HCT116 (cell line): ENCODE results near the gene NEU4. TPM values are rescaled to one million over a fixed set of nuclear protein-coding genes. Genes with fewer than 3 reads are reported as not detected.

Experiments
- ATAC-seq: fragments of 200-7000 bp; cut with Tn5 transposase; 2 replicates; pipeline ENCODE4 v1.9.1; 2020; ENCODE audit warnings: mild to moderate bottlenecking, moderate library complexity
- BruUV-seq: library from RNA; stranded (reverse); fragments of 400-500 nt; replicated peaks from 2 replicates; lab custom pipeline; 2021; lab: Mats Ljungman, UMichigan
- CTCF ChIA-PET: fragments of 300-600 bp; sonication (Branson Sonifier 250); formaldehyde crosslinking; loops from one replicate; lab custom pipeline; 2021; ENCODE audit warnings: antibody characterized with exemption; lab: Charles Lee
- POLR2A ChIA-PET: fragments of 300-600, 350-600 bp; sonication (Branson Sonifier 250); formaldehyde crosslinking; loops from one replicate; lab custom pipeline; 2021; ENCODE audit warnings: antibody characterized with exemption; lab: Charles Lee
- RAD21 ChIA-PET, 2 experiments: fragments of 300-600 bp; sonication (Branson Sonifier 250); formaldehyde crosslinking; loops; one replicate each; lab custom pipeline; 2023; ENCODE audit warnings: low total read pairs in 2 of 2; ENCODE audit not compliant: uncharacterized antibody in 2 of 2, unreplicated experiment in 2 of 2, low non-redundant PET in 1 of 2; lab: Charles Lee
- DNase-seq: peaks from one replicate; pipeline ENCODE4 v3.0.0-alpha.2; 2010; ENCODE audit warnings: low read depth, low spot score
- H2AFZ ChIP-seq: fragments of 200-600 bp; shearing (Covaris generic), sonication (generic); 2 replicates; pipeline ENCODE4 v1.6.1; 2017; ENCODE audit warnings: low read depth, mixed run types, mixed read lengths, antibody characterized with exemption, low read length; ENCODE audit not compliant: poor library complexity, severe bottlenecking
- H3K27ac ChIP-seq: 2 replicates; pipeline ENCODE4 v1.5.1; 2012; ENCODE audit warnings: low read depth, low read length
- H3K27me3 ChIP-seq: fragments of 200-600 bp; sonication (generic); 2 replicates; pipeline ENCODE4 v1.6.1; 2016; ENCODE audit warnings: mixed run types, low read length, mixed read lengths; ENCODE audit not compliant: insufficient read depth
- H3K36me3 ChIP-seq, 2 experiments: fragments of 200-500 bp in 1 of 2; fragments of 200-600 bp in 1 of 2; sonication (Bioruptor generic) in 1 of 2; sonication (generic) in 1 of 2; 2 replicates each; pipeline versions ENCODE4 v1.5.1 to v1.6.1; 2014 to 2016; ENCODE audit warnings: low read length in 2 of 2, inconsistent platforms in 1 of 2, mixed read lengths in 1 of 2, mixed run types in 1 of 2; ENCODE audit not compliant: insufficient read depth in 2 of 2, control insufficient read depth in 1 of 2
- H3K4me1 ChIP-seq, 2 experiments: fragments of 200-600 bp in 1 of 2; sonication (generic) in 1 of 2; 2 replicates each; pipeline versions ENCODE4 v1.5.1 to v1.6.1; 2012 to 2017; ENCODE audit warnings: low read length in 2 of 2, inconsistent platforms in 1 of 2, mild to moderate bottlenecking in 1 of 2, mixed read lengths in 1 of 2, mixed run types in 1 of 2, moderate library complexity in 1 of 2; ENCODE audit not compliant: insufficient read depth in 2 of 2, control insufficient read depth in 1 of 2
- H3K4me2 ChIP-seq: fragments of 200-600 bp; sonication (generic); 2 replicates; pipeline ENCODE4 v1.6.1; 2017; ENCODE audit warnings: mixed run types, low read length, mixed read lengths
- H3K4me3 ChIP-seq, 2 experiments: fragments of 200-600 bp in 1 of 2; sonication (generic) in 1 of 2; replicated peaks in 1 of 2; 2 replicates each; pipeline ENCODE4 v1.5.1; 2011 to 2016; ENCODE audit warnings: low read length in 2 of 2, control low read depth in 1 of 2, low read depth in 1 of 2, mild to moderate bottlenecking in 1 of 2, mixed read lengths in 1 of 2, mixed run types in 1 of 2
- H3K79me2 ChIP-seq: fragments of 200-600 bp; sonication (generic); 2 replicates; pipeline ENCODE4 v1.6.1; 2017; ENCODE audit warnings: mild to moderate bottlenecking, mixed run types, low read length, moderate library complexity, mixed read lengths; ENCODE audit not compliant: insufficient read depth
- H3K9ac ChIP-seq: fragments of 200-600 bp; sonication (generic); 2 replicates; pipeline ENCODE4 v1.6.1; 2016; ENCODE audit warnings: low read length, mixed read lengths
- H3K9me2 ChIP-seq: fragments of 200-600 bp; sonication (generic), shearing (Covaris generic); 2 replicates; pipeline ENCODE4 v1.6.1; 2017; ENCODE audit warnings: mixed run types, mild to moderate bottlenecking, moderate library complexity; ENCODE audit not compliant: insufficient read depth
- H3K9me3 ChIP-seq, 2 experiments: fragments of 200-500 bp in 1 of 2; fragments of 200-600 bp in 1 of 2; sonication (Bioruptor generic) in 1 of 2; sonication (generic) in 1 of 2; 2 replicates each; pipeline ENCODE4 v1.6.1; 2014 to 2017; ENCODE audit warnings: low read length in 2 of 2, mixed read lengths in 2 of 2, inconsistent platforms in 1 of 2, low read depth in 1 of 2, mild to moderate bottlenecking in 1 of 2, mixed run types in 1 of 2, moderate library complexity in 1 of 2; ENCODE audit not compliant: control insufficient read depth in 1 of 2, insufficient read depth in 1 of 2
- H4K20me1 ChIP-seq: fragments of 200-600 bp; sonication (generic), shearing (Covaris generic); 2 replicates; pipeline ENCODE4 v1.6.1; 2017; ENCODE audit warnings: mixed run types, mild to moderate bottlenecking, moderate library complexity; ENCODE audit not compliant: insufficient read depth
- EZH2 ChIP-seq: fragments of 200-600 bp; sonication (generic); IDR thresholded peaks from 2 replicates; pipeline ENCODE4 v1.6.1; 2017; ENCODE audit warnings: antibody characterized with exemption, mixed run types
- EZH2phosphoT487 ChIP-seq: fragments of 200-600 bp; IDR thresholded peaks from 2 replicates; pipeline ENCODE4 v1.6.1; 2018; ENCODE audit warnings: antibody characterized with exemption, borderline replicate concordance
- POLR2A ChIP-seq: IDR thresholded peaks from 2 replicates; pipeline ENCODE4 v1.7.0; 2011; ENCODE audit warnings: borderline replicate concordance; ENCODE audit not compliant: insufficient read depth, insufficient read length; ENCODE audit errors: extremely low read depth
- YY1 ChIP-seq: IDR thresholded peaks from 2 replicates; pipeline ENCODE4 v1.6.1; 2011; ENCODE audit warnings: low read length, low read depth, moderate library complexity, mild to moderate bottlenecking; ENCODE audit not compliant: insufficient replicate concordance; ENCODE audit errors: extremely low read depth
- intact Hi-C: fragments of 100-400 bp; cut with micrococcal nuclease; formaldehyde crosslinking; loops from 2 replicates; pipeline ENCODE4 v1.10.0; 2022
- total RNA-seq: library from RNA; stranded (reverse); gene quantifications from one replicate; pipeline ENCODE4 v1.2.1, GENCODE V29; 2021; ENCODE audit not compliant: unreplicated experiment
- TF ChIP-seq, protein P1 (sequence below): IDR thresholded peaks from 2 replicates; pipeline ENCODE4 v1.6.1; 2011; ENCODE audit warnings: mild to moderate bottlenecking, low read length, moderate library complexity; ENCODE audit not compliant: insufficient replicate concordance; ENCODE audit errors: extremely low read depth
- TF ChIP-seq, protein P2 (sequence below): IDR thresholded peaks from 2 replicates; pipeline ENCODE4 v1.6.1; 2012; ENCODE audit warnings: low read depth

NEU4 gene
- total RNA-seq, 1 experiment from 2014 or later, result 0.34 TPM

DNA sequence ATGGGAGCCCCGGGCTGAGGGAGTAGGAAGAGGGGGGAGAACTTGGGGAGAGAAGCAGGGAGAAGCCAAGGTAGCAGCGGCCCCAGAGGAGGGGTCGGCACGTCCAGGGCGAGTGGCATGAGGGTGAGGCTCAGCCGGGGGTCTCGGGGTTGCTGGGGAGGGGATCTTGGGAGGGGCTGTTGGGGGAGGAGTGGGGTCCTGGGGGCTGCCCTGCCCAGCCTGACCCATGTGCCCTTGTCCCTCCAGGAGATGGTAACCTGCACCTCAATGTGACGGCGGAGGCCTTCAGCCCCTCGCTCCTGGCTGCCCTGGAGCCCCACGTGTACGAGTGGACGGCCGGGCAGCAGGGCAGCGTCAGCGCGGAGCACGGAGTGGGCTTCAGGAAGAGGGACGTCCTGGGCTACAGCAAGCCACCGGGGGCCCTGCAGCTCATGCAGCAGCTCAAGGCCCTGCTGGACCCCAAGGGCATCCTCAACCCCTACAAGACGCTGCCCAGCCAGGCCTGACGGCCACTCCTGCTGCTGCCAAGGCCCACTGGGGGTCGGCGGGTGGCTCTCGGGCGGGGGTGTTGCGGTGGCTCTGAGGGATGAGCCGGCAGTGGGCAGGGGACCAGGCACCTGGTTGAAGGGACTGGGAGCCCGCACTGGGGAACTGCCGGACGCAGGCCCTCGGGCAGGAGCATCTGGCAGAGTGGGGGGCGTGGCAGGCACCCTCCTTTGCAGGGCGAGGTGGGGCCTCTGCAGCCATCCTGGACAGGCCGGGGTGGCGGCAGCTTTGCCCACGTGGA is 41.3 kb upstream of the NEU4 start:
- H2AFZ ChIP-seq, result no peak overlapping the region
- POLR2A ChIA-PET, result no interaction called here
- no TSS peak for BruUV-seq
- CTCF ChIA-PET, result no interaction called here
- H3K9me3 ChIP-seq, result no peaks in the 10 kb centered on the region
- intact Hi-C loops, result no loop called here
- no peaks in the 10 kb centered on the region for H3K9me2 ChIP-seq
- DNase-seq, result no peak
- no peak overlapping the region for H3K27ac ChIP-seq
- no peaks in the 10 kb centered on the region for H3K79me2 ChIP-seq
- H3K9ac ChIP-seq, result no peak overlapping the region
- no peak overlapping the region for H3K4me3 ChIP-seq
- no peaks in the 10 kb centered on the region for H3K4me1 ChIP-seq
- RAD21 ChIA-PET, result no interaction called here
- TF ChIP-seq EZH2phosphoT487 (no peak), EZH2 (no peak), POLR2A (no peak), YY1 (no peak)
- TF ChIP-seq, protein P1, sequence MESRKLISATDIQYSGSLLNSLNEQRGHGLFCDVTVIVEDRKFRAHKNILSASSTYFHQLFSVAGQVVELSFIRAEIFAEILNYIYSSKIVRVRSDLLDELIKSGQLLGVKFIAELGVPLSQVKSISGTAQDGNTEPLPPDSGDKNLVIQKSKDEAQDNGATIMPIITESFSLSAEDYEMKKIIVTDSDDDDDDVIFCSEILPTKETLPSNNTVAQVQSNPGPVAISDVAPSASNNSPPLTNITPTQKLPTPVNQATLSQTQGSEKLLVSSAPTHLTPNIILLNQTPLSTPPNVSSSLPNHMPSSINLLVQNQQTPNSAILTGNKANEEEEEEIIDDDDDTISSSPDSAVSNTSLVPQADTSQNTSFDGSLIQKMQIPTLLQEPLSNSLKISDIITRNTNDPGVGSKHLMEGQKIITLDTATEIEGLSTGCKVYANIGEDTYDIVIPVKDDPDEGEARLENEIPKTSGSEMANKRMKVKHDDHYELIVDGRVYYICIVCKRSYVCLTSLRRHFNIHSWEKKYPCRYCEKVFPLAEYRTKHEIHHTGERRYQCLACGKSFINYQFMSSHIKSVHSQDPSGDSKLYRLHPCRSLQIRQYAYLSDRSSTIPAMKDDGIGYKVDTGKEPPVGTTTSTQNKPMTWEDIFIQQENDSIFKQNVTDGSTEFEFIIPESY, result no peak
- TF ChIP-seq, protein P2, sequence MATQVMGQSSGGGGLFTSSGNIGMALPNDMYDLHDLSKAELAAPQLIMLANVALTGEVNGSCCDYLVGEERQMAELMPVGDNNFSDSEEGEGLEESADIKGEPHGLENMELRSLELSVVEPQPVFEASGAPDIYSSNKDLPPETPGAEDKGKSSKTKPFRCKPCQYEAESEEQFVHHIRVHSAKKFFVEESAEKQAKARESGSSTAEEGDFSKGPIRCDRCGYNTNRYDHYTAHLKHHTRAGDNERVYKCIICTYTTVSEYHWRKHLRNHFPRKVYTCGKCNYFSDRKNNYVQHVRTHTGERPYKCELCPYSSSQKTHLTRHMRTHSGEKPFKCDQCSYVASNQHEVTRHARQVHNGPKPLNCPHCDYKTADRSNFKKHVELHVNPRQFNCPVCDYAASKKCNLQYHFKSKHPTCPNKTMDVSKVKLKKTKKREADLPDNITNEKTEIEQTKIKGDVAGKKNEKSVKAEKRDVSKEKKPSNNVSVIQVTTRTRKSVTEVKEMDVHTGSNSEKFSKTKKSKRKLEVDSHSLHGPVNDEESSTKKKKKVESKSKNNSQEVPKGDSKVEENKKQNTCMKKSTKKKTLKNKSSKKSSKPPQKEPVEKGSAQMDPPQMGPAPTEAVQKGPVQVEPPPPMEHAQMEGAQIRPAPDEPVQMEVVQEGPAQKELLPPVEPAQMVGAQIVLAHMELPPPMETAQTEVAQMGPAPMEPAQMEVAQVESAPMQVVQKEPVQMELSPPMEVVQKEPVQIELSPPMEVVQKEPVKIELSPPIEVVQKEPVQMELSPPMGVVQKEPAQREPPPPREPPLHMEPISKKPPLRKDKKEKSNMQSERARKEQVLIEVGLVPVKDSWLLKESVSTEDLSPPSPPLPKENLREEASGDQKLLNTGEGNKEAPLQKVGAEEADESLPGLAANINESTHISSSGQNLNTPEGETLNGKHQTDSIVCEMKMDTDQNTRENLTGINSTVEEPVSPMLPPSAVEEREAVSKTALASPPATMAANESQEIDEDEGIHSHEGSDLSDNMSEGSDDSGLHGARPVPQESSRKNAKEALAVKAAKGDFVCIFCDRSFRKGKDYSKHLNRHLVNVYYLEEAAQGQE, result no peak
- H4K20me1 ChIP-seq, result no peaks in the 10 kb centered on the region
- H3K4me2 ChIP-seq, result no peak overlapping the region
- no peaks in the 10 kb centered on the region for H3K36me3 ChIP-seq
- 0 out of 2 replicates have a peak, but pooled peaks have one; percentile 24 for ATAC-seq
- no peaks in the 10 kb centered on the region for H3K27me3 ChIP-seq
